Spleen (tissue), 7 donors: ENCODE results near the gene LRRC37B.
"Not testable (repeated sequence)": the region's sequence is repeated elsewhere in the genome, so short reads cannot be mapped to it uniquely, and the experiment has no call there.

Experiments
- CTCF ChIP-seq, 11 experiments: fragments of 200-600 bp in 7 of 11; fragments of 450-650 bp in 4 of 11; sonication (generic) in 4 of 11; IDR thresholded peaks in 8 of 11; conservative IDR thresholded peaks in 3 of 11; 1 replicate in 7 of 11; 2 replicates in 4 of 11; pipeline versions ENCODE4 v1.4.0 to v1.8.0; 2016 to 2021; ENCODE audit warnings: antibody characterized with exemption in 11 of 11, inconsistent platforms in 4 of 11, mild to moderate bottlenecking in 1 of 11
- POLR2A ChIP-seq, 3 donors: fragments of 450-650 bp; IDR thresholded peaks; one replicate each; pipeline ENCODE4 v1.5.1; 2017; ENCODE audit warnings: antibody characterized with exemption in 3 of 3, mild to moderate bottlenecking in 1 of 3
- POLR2AphosphoS5 ChIP-seq, 3 donors: sonication (generic); formaldehyde crosslinking; IDR thresholded peaks; one replicate each; pipeline ENCODE4 v1.5.1; 2017; ENCODE audit warnings: antibody characterized with exemption in 3 of 3
- donor health status: DM: no; HTN: no; CAD: no; lungs with moderate emphysema.
- donor health status: DM: no; HTN: no; CAD: no.
- donor health status: DM: no; HTN: no; CAD: no.

GRCh38 chr17:32027271-32027670 lies 20.1 kb downstream of the LRRC37B start:
- not testable (repeated sequence) for TF ChIP-seq POLR2A (IDR thresholded peaks at IDR 0.05); CTCF (IDR thresholded peaks at IDR 0.05 in 8 of 11, conservative IDR thresholded peaks at IDR 0.05 in 3 of 11); POLR2AphosphoS5 (IDR thresholded peaks at IDR 0.05)
